K562 (cell line): ENCODE results near the gene PTPN7. TPM values are rescaled to one million over a fixed set of nuclear protein-coding genes. Genes with fewer than 3 reads are reported as not detected.

Experiments
- BDP1 ChIP-seq: IDR thresholded peaks from 3 replicates; pipeline ENCODE4 v1.6.1; 2011; ENCODE audit not compliant: insufficient read length, insufficient read depth
- BHLHE40 ChIP-seq: IDR thresholded peaks from 2 replicates; pipeline ENCODE4 v1.6.1; 2011; ENCODE audit warnings: low read length, improper control_type of control experiment
- CBX3 ChIP-seq, 2 experiments: IDR thresholded peaks; 1 replicate in 1 of 2; 2 replicates in 1 of 2; pipeline ENCODE4 v1.6.1; 2012; ENCODE audit warnings: inconsistent platforms in 2 of 2, low read length in 2 of 2, borderline replicate concordance in 1 of 2, control low read depth in 1 of 2
- CTBP1 ChIP-seq: fragments of 450-650 bp; IDR thresholded peaks from 2 replicates; pipeline ENCODE4 v1.6.1; 2016; ENCODE audit warnings: borderline replicate concordance
- GATAD2A ChIP-seq: fragments of 450-650 bp; IDR thresholded peaks from 2 replicates; pipeline ENCODE4 v1.6.1; 2017
- HDAC1 ChIP-seq, 2 experiments: fragments of 450-650 bp; IDR thresholded peaks; 2 replicates each; pipeline ENCODE4 v1.6.1; 2016 to 2017; ENCODE audit warnings: inconsistent platforms in 1 of 2, mild to moderate bottlenecking in 1 of 2, moderate library complexity in 1 of 2
- JUND ChIP-seq, 2 experiments: IDR thresholded peaks; 2 replicates in 1 of 2; 3 replicates in 1 of 2; pipeline ENCODE4 v1.6.1; 2011; ENCODE audit warnings: borderline replicate concordance in 2 of 2, low read depth in 2 of 2, low read length in 2 of 2, improper control_type of control experiment in 1 of 2, missing biosample characterization in 1 of 2, missing genetic modification characterization in 1 of 2, missing genetic modification reagents in 1 of 2
- POLR2AphosphoS2 ChIP-seq: IDR thresholded peaks from 2 replicates; pipeline ENCODE4 v1.6.1; 2012; ENCODE audit warnings: low read length, improper control_type of control experiment
- RAD21 ChIP-seq, 2 experiments: fragments of 250-450 bp in 1 of 2; fragments of 450-650 bp in 1 of 2; sonication (Bioruptor Pico) in 1 of 2; formaldehyde crosslinking in 1 of 2; IDR thresholded peaks in 1 of 2; conservative IDR thresholded peaks in 1 of 2; 2 replicates each; pipeline versions ENCODE4 v1.4.0 to v1.8.0; 2020 to 2022; ENCODE audit warnings: mild to moderate bottlenecking in 2 of 2, moderate library complexity in 1 of 2
- XRCC5 ChIP-seq: fragments of 200-400 bp; formaldehyde crosslinking; IDR thresholded peaks from 2 replicates; pipeline ENCODE4 v1.6.1; 2017; ENCODE audit warnings: low read depth, mild to moderate bottlenecking, low read length
- polyA plus RNA-seq, 8 experiments: library from polyadenylated mRNA; depleted of rRNA in 4 of 8; stranded (reverse) in 5 of 8; unstranded in 3 of 8; fragments of >200 nt; fragmentation: Nextera tagmentation in 2 of 8; fragmentation: Illumina TruSeq in 1 of 8; extraction: Ambion mirVana in 2 of 8; extraction: Trizol in 1 of 8; gene quantifications; 2 replicates each; pipeline versions ENCODE4 v1.2.1 to v1.2.3, GENCODE V29; 2011 to 2014; ENCODE audit warnings: inconsistent platforms in 1 of 8, missing spikeins in 1 of 8
- total RNA-seq, 7 experiments: library from RNA; depleted of rRNA in 6 of 7; stranded (reverse); fragments of >200 nt in 6 of 7; fragmentation: Illumina TruSeq in 2 of 7; extraction: Trizol in 2 of 7; gene quantifications; 2 replicates each; pipeline versions ENCODE4 v1.2.1 to v1.2.3, GENCODE V29; 2011 to 2021; ENCODE audit warnings: low replicate concordance in 1 of 7
- TF ChIP-seq, protein P1 (sequence below): sonication (generic); formaldehyde crosslinking; IDR thresholded peaks from 2 replicates; pipeline ENCODE4 v1.8.0; 2023; ENCODE audit warnings: missing genetic modification reagents, mild to moderate bottlenecking, borderline replicate concordance
- TF ChIP-seq, protein P2 (sequence below), 3 experiments: IDR thresholded peaks in 2 of 3; conservative IDR thresholded peaks in 1 of 3; 2 replicates each; pipeline ENCODE4 v1.5.1; 2011 to 2012; ENCODE audit warnings: low read length in 3 of 3, mild to moderate bottlenecking in 3 of 3, control low read depth in 2 of 3, improper control_type of control experiment in 1 of 3, inconsistent platforms in 1 of 3, low read depth in 1 of 3, mixed read lengths in 1 of 3, moderate library complexity in 1 of 3; ENCODE audit not compliant: insufficient read depth in 2 of 3
- TF ChIP-seq, protein P3 (sequence below), 2 experiments: IDR thresholded peaks; 2 replicates each; pipeline ENCODE4 v1.6.1; 2012; ENCODE audit warnings: improper control_type of control experiment in 2 of 2, low read depth in 2 of 2, low read length in 2 of 2, borderline replicate concordance in 1 of 2

Gene PTPN7
- total and polyA plus RNA-seq, 9 of the 15 experiments (the other 6 are each of a cell fraction or from before 2014, with no cell fraction given): 18.7 to 144 (median 120) TPM

- TF ChIP-seq, protein P1, sequence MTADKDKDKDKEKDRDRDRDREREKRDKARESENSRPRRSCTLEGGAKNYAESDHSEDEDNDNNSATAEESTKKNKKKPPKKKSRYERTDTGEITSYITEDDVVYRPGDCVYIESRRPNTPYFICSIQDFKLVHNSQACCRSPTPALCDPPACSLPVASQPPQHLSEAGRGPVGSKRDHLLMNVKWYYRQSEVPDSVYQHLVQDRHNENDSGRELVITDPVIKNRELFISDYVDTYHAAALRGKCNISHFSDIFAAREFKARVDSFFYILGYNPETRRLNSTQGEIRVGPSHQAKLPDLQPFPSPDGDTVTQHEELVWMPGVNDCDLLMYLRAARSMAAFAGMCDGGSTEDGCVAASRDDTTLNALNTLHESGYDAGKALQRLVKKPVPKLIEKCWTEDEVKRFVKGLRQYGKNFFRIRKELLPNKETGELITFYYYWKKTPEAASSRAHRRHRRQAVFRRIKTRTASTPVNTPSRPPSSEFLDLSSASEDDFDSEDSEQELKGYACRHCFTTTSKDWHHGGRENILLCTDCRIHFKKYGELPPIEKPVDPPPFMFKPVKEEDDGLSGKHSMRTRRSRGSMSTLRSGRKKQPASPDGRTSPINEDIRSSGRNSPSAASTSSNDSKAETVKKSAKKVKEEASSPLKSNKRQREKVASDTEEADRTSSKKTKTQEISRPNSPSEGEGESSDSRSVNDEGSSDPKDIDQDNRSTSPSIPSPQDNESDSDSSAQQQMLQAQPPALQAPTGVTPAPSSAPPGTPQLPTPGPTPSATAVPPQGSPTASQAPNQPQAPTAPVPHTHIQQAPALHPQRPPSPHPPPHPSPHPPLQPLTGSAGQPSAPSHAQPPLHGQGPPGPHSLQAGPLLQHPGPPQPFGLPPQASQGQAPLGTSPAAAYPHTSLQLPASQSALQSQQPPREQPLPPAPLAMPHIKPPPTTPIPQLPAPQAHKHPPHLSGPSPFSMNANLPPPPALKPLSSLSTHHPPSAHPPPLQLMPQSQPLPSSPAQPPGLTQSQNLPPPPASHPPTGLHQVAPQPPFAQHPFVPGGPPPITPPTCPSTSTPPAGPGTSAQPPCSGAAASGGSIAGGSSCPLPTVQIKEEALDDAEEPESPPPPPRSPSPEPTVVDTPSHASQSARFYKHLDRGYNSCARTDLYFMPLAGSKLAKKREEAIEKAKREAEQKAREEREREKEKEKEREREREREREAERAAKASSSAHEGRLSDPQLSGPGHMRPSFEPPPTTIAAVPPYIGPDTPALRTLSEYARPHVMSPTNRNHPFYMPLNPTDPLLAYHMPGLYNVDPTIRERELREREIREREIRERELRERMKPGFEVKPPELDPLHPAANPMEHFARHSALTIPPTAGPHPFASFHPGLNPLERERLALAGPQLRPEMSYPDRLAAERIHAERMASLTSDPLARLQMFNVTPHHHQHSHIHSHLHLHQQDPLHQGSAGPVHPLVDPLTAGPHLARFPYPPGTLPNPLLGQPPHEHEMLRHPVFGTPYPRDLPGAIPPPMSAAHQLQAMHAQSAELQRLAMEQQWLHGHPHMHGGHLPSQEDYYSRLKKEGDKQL (CRISPR knock-in tag): no peak
- TF ChIP-seq, protein P2, sequence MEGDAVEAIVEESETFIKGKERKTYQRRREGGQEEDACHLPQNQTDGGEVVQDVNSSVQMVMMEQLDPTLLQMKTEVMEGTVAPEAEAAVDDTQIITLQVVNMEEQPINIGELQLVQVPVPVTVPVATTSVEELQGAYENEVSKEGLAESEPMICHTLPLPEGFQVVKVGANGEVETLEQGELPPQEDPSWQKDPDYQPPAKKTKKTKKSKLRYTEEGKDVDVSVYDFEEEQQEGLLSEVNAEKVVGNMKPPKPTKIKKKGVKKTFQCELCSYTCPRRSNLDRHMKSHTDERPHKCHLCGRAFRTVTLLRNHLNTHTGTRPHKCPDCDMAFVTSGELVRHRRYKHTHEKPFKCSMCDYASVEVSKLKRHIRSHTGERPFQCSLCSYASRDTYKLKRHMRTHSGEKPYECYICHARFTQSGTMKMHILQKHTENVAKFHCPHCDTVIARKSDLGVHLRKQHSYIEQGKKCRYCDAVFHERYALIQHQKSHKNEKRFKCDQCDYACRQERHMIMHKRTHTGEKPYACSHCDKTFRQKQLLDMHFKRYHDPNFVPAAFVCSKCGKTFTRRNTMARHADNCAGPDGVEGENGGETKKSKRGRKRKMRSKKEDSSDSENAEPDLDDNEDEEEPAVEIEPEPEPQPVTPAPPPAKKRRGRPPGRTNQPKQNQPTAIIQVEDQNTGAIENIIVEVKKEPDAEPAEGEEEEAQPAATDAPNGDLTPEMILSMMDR (IDR thresholded peaks at IDR 0.05 in 2 of 3, conservative IDR thresholded peaks at IDR 0.05 in 1 of 3; ENCODE audit: insufficient read depth in 2 of 3, low read depth in 1 of 3, low read length in 3 of 3): peak; percentile 96
- peak; percentile 29; the same call in 1 of the 2 replicates for TF ChIP-seq GATAD2A
- peak; percentile 81; the same call in 1 of the 2 replicates for TF ChIP-seq POLR2AphosphoS2
- peak in 1 of 2 experiments; percentile 55; a peak in 3 of 4 replicates for TF ChIP-seq RAD21 (CRISPR knock-in tag; conservative IDR thresholded peaks at IDR 0.05 in 1 of 2, IDR thresholded peaks at IDR 0.05 in 1 of 2)
- TF ChIP-seq BHLHE40: 0 out of 2 replicates have a peak, but pooled peaks have one; percentile 28
- peak; percentile 82 for TF ChIP-seq CTBP1
- peak; percentile 84 for TF ChIP-seq XRCC5
- TF ChIP-seq, protein P3, sequence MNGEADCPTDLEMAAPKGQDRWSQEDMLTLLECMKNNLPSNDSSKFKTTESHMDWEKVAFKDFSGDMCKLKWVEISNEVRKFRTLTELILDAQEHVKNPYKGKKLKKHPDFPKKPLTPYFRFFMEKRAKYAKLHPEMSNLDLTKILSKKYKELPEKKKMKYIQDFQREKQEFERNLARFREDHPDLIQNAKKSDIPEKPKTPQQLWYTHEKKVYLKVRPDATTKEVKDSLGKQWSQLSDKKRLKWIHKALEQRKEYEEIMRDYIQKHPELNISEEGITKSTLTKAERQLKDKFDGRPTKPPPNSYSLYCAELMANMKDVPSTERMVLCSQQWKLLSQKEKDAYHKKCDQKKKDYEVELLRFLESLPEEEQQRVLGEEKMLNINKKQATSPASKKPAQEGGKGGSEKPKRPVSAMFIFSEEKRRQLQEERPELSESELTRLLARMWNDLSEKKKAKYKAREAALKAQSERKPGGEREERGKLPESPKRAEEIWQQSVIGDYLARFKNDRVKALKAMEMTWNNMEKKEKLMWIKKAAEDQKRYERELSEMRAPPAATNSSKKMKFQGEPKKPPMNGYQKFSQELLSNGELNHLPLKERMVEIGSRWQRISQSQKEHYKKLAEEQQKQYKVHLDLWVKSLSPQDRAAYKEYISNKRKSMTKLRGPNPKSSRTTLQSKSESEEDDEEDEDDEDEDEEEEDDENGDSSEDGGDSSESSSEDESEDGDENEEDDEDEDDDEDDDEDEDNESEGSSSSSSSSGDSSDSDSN (IDR thresholded peaks at IDR 0.05; ENCODE audit: borderline replicate concordance in 1 of 2, low read depth in 2 of 2, low read length in 2 of 2): no peak
- TF ChIP-seq HDAC1 (IDR thresholded peaks at IDR 0.05): 0 out of 4 replicates have a peak, but pooled peaks of 1 of the 2 experiments have one; percentile 18
- TF ChIP-seq CBX3 (IDR thresholded peaks at IDR 0.05; ENCODE audit: borderline replicate concordance in 1 of 2, low read length in 2 of 2): 0 out of 3 replicates have a peak, but pooled peaks of 1 of the 2 experiments have one; percentile 16
- TF ChIP-seq JUND (IDR thresholded peaks at IDR 0.05; ENCODE audit: borderline replicate concordance, low read depth, low read length): peak; percentile 67; the same call in 1 of the 2 replicates
- peak; percentile 35; the same call in 1 of the 3 replicates for TF ChIP-seq JUND (tag; IDR thresholded peaks at IDR 0.05; ENCODE audit: borderline replicate concordance, low read depth, low read length)
- TF ChIP-seq BDP1: no peak
These were observed 24.5 kb upstream of the PTPN7 start (continued) for GRCh38 chr1:202184750-202185460.
